ENCODE data around the gene NABP1.

- TF ChIP-seq EP300 (IDR thresholded peaks at IDR 0.05) (no peak), CTCF (IDR thresholded peaks at IDR 0.05) (no peak), POLR2A (IDR thresholded peaks at IDR 0.05) (no peak), POLR2AphosphoS5 (IDR thresholded peaks at IDR 0.05) (no peak)
Measured at GRCh38 chr2:191680639-191681038, 2.7 kb downstream of the NABP1 start.
